OCI-LY1 (cell line): ENCODE measurements around the gene NPLOC4.
A peak's percentile ranks its signal among the peaks of the same experiment; 100 is the strongest.

ENCODE experiments used
- H2AFZ ChIP-seq: fragments of 200-600 bp; sonication (generic), shearing (Covaris generic); 2 replicates; pipeline ENCODE4 v1.6.0; 2014; ENCODE audit warnings: antibody characterized with exemption, mild to moderate bottlenecking, low read length
- H3F3A ChIP-seq: fragments of 200-600 bp; sonication (generic), shearing (Covaris generic); 2 replicates; pipeline ENCODE4 v1.6.0; 2014; ENCODE audit warnings: mild to moderate bottlenecking, antibody characterized with exemption, low read length, moderate library complexity; ENCODE audit not compliant: insufficient read depth
- H3K27ac ChIP-seq: fragments of 200-600 bp; sonication (generic); 2 replicates; pipeline ENCODE4 v1.5.1; 2014; ENCODE audit warnings: low read length, mixed run types, mild to moderate bottlenecking, low read depth; ENCODE audit not compliant: poor library complexity, severe bottlenecking
- H3K27me3 ChIP-seq: fragments of 200-600 bp; sonication (generic); 2 replicates; pipeline ENCODE4 v1.6.0; 2014; ENCODE audit warnings: antibody characterized with exemption, mild to moderate bottlenecking, low read length, moderate library complexity; ENCODE audit not compliant: insufficient read depth
- H3K36me3 ChIP-seq: fragments of 200-600 bp; sonication (generic); 2 replicates; pipeline ENCODE4 v1.6.1; 2014; ENCODE audit warnings: mild to moderate bottlenecking, antibody characterized with exemption, low read length, moderate library complexity, mixed read lengths; ENCODE audit not compliant: insufficient read depth
- H3K4me1 ChIP-seq: fragments of 200-600 bp; sonication (generic); 2 replicates; pipeline ENCODE4 v1.5.1; 2014; ENCODE audit warnings: mild to moderate bottlenecking, low read length, moderate library complexity; ENCODE audit not compliant: insufficient read depth, severe bottlenecking
- H3K4me2 ChIP-seq: fragments of 200-600 bp; sonication (generic), shearing (Covaris generic); 2 replicates; pipeline ENCODE4 v1.6.1; 2014; ENCODE audit warnings: low read length
- H3K4me3 ChIP-seq: fragments of 200-600 bp; sonication (generic); 2 replicates; pipeline ENCODE4 v1.5.1; 2014; ENCODE audit warnings: low read length, low read depth, mild to moderate bottlenecking, mixed read lengths; ENCODE audit not compliant: poor library complexity, severe bottlenecking
- H3K79me2 ChIP-seq: fragments of 200-600 bp; shearing (Covaris generic); 2 replicates; pipeline ENCODE4 v1.6.1; 2016; ENCODE audit warnings: mixed run types, low read length, mixed read lengths; ENCODE audit not compliant: insufficient read depth
- H3K9ac ChIP-seq: fragments of 200-600 bp; sonication (generic), shearing (Covaris generic); 2 replicates; pipeline ENCODE4 v1.6.1; 2014; ENCODE audit warnings: mild to moderate bottlenecking, low read length, mixed read lengths
- H3K9me2 ChIP-seq: fragments of 200-600 bp; sonication (generic), shearing (Covaris generic); 2 replicates; pipeline ENCODE4 v1.6.1; 2014; ENCODE audit warnings: low read depth, mild to moderate bottlenecking, low read length, mixed read lengths
- H3K9me3 ChIP-seq: fragments of 200-600 bp; shearing (Covaris generic); 2 replicates; pipeline ENCODE4 v1.6.1; 2014; ENCODE audit warnings: low read length, mixed read lengths
- H4K20me1 ChIP-seq: fragments of 200-600 bp; sonication (generic), shearing (Covaris generic); 2 replicates; pipeline ENCODE4 v1.6.0; 2016; ENCODE audit warnings: mild to moderate bottlenecking, low read length; ENCODE audit not compliant: insufficient read depth
- EZH2 ChIP-seq: fragments of 200-600 bp; sonication (generic), shearing (Covaris generic); IDR thresholded peaks from 2 replicates; pipeline ENCODE4 v1.8.0; 2017; ENCODE audit warnings: borderline replicate concordance, mixed run types, mild to moderate bottlenecking, antibody characterized with exemption, low read length, moderate library complexity, mixed read lengths
- TF ChIP-seq, protein P1 (sequence below): fragments of 200-600 bp; sonication (generic), shearing (Covaris generic); IDR thresholded peaks from 2 replicates; pipeline ENCODE4 v1.5.1; 2017; ENCODE audit warnings: mild to moderate bottlenecking, antibody characterized with exemption, low read length, moderate library complexity, mixed read lengths

The NPLOC4 gene

DNA sequence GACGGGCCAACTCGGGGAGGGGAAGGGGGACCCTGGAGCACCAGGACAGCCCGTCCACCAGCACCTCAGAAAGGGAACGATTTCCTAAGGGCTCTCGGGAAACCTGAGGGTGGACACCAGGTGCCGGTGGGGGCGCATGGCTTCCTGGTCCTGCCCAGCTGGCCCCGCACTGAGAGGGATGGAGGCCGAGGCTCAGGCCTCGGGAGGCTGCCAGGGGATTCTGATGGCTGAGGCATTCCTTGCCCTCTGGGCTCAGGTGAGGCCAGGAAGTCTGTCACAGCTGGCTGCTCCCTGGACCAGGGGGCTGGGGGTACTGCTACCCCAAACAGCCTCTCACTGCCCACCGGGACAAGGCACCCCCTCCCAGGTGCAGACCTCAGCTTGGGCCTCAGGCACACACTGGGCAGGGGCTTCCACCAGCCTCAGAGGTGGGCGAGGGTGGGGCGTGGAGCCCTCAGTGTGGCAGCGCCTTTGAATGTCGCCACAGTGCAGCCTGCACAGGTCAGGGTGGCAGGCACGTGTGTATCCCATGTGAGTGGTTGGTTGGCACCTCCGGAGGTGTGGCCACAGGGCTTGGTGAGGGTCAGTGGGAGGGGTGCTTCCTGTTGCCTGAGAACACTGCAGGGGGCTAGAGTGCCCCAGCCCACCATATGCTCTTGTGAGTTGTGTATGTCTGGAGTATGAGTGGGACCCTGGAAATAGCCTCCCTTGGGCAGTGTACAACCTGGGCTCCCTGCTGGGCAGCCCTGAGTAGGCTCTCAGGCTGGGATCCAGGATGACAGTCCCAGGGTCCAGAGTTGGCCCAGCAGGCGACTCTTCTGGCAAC, 112.7 kb downstream of the NPLOC4 start:
- H3K27me3 ChIP-seq = peaks cover 35% of the 10 kb centered on the region; the same call in 1 of the 2 replicates

DNA sequence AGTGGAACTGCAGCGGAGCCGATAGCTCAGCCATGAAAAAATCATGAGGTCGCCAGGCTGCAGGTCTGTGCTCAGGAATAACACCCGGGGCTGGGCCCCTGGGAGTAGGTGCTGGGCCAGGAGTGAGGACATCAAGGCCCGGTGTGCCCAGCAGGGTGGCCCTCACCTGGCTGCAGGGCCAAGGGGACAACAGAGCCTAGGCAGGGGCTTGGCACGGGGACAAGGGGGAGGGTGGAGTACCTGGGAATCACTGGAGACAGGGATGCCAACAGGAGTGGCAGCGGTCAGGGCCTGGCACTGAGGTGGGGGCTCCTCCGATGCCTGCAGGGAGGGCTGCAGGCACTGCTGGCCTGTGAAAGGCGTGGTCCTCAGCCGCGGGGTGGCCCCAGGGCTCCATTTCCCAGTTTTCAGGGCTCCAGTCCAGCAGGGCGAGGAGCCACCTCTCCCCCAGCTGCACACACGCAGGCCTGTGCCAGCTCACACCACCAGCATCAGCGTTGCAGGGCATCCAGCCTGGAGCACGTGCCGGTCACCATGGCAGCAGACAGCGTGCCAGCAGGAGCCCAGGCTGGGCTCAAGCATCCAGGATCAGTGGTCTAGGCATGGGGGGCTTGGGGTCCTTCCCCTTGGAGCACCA, 113.4 kb downstream of the NPLOC4 start:
- Histone ChIP-seq H3K79me2 (no peaks in the 10 kb centered on the region), H3F3A (no peaks in the 10 kb centered on the region), H3K4me3 (no peak overlapping the region), H3K9me2 (no peaks in the 10 kb centered on the region), H3K27ac (no peak overlapping the region), H3K4me2 (no peak overlapping the region), H3K4me1 (peaks cover 16% of the 10 kb centered on the region), H3K9me3 (no peaks in the 10 kb centered on the region), H3K27me3 (peaks cover 28% of the 10 kb centered on the region; the same call in 1 of the 2 replicates), H3K36me3 (no peaks in the 10 kb centered on the region), H4K20me1 (no peaks in the 10 kb centered on the region), H3K9ac (no peak overlapping the region), H2AFZ (no peak overlapping the region)
- TF ChIP-seq, protein P1, sequence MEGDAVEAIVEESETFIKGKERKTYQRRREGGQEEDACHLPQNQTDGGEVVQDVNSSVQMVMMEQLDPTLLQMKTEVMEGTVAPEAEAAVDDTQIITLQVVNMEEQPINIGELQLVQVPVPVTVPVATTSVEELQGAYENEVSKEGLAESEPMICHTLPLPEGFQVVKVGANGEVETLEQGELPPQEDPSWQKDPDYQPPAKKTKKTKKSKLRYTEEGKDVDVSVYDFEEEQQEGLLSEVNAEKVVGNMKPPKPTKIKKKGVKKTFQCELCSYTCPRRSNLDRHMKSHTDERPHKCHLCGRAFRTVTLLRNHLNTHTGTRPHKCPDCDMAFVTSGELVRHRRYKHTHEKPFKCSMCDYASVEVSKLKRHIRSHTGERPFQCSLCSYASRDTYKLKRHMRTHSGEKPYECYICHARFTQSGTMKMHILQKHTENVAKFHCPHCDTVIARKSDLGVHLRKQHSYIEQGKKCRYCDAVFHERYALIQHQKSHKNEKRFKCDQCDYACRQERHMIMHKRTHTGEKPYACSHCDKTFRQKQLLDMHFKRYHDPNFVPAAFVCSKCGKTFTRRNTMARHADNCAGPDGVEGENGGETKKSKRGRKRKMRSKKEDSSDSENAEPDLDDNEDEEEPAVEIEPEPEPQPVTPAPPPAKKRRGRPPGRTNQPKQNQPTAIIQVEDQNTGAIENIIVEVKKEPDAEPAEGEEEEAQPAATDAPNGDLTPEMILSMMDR = no peak
- TF ChIP-seq EZH2 = no peak

More for the DNA sequence above, 112.7 kb downstream of the NPLOC4 start:
- H3K79me2 ChIP-seq = no peaks in the 10 kb centered on the region
- H3K4me2 ChIP-seq = no peak overlapping the region
- no peaks in the 10 kb centered on the region for H3K36me3 ChIP-seq
- H3K4me3 ChIP-seq = no peak overlapping the region
- no peaks in the 10 kb centered on the region for H4K20me1 ChIP-seq
- no peaks in the 10 kb centered on the region for H3K9me2 ChIP-seq
- H3K9me3 ChIP-seq = no peaks in the 10 kb centered on the region
- H3F3A ChIP-seq = no peaks in the 10 kb centered on the region
- no peak overlapping the region for H2AFZ ChIP-seq
- peaks cover 9% of the 10 kb centered on the region for H3K4me1 ChIP-seq
- H3K9ac ChIP-seq = no peak overlapping the region
- no peak for TF ChIP-seq EZH2
- no peak overlapping the region for H3K27ac ChIP-seq

GRCh38 chr17:81522491-81523401, 114.2 kb downstream of the NPLOC4 start:
- Histone ChIP-seq H3K79me2 (no peaks in the 10 kb centered on the region), H3K9ac (no peak overlapping the region), H3K4me3 (no peak overlapping the region), H2AFZ (no peak overlapping the region), H3K27me3 (peaks cover 28% of the 10 kb centered on the region; the same call in 1 of the 2 replicates), H3K4me2 (no peak overlapping the region), H4K20me1 (no peaks in the 10 kb centered on the region), H3F3A (no peaks in the 10 kb centered on the region), H3K36me3 (no peaks in the 10 kb centered on the region), H3K27ac (no peak overlapping the region), H3K9me2 (no peaks in the 10 kb centered on the region), H3K9me3 (no peaks in the 10 kb centered on the region), H3K4me1 (peaks cover 24% of the 10 kb centered on the region)
- no peak for TF ChIP-seq EZH2
- TF ChIP-seq, protein P1 = peak; percentile 56
